ENCODE data around the gene PDZK1. TPM values are rescaled to one million over a fixed set of nuclear protein-coding genes. Genes with fewer than 3 reads are reported as not detected.

Gene PDZK1
- total and polyA plus RNA-seq, 2 of the 8 experiments (the other 6 are each of a cell fraction or from before 2014, with no cell fraction given): 0.17 TPM; not detected in 1

GRCh38 chr1:145716641-145717345 is 9.6 kb upstream of the PDZK1 start (continued):
- TF ChIP-seq CBX5 (IDR thresholded peaks at IDR 0.05; ENCODE audit: low read depth, low read length) (no peak), TAF1 (IDR thresholded peaks at IDR 0.05; ENCODE audit: low read depth, low read length) (no peak)
